Keratinocyte (primary cell): ENCODE measurements around the gene ZNF2. TPM values are rescaled to one million over a fixed set of nuclear protein-coding genes. Genes with fewer than 3 reads are reported as not detected.

Experiments used
- DNase-seq: peaks from one replicate; pipeline ENCODE4 v3.0.0-alpha.2; 2011; ENCODE audit warnings: low read depth, missing footprints, low spot score
- FAIRE-seq: peaks from 2 replicates; lab custom pipeline; 2011; peaks lifted over from hg19 to GRCh38; lab: Jason Lieb, UNC
- H2AFZ ChIP-seq: 2 replicates; pipeline ENCODE4 v1.6.0; 2012; ENCODE audit warnings: low read length, control low read depth, inconsistent platforms; ENCODE audit not compliant: control insufficient read depth
- H3K27ac ChIP-seq: 2 replicates; pipeline ENCODE4 v1.5.1; 2011; ENCODE audit warnings: low read length; ENCODE audit not compliant: control insufficient read depth, insufficient read depth
- H3K27me3 ChIP-seq: 3 replicates; pipeline ENCODE4 v1.6.0; 2011; ENCODE audit warnings: low read length; ENCODE audit not compliant: control insufficient read depth, insufficient read depth; ENCODE audit errors: extremely low read depth
- H3K36me3 ChIP-seq, 2 experiments: 2 replicates in 1 of 2; 3 replicates in 1 of 2; pipeline ENCODE4 v1.5.1; 2011; ENCODE audit warnings: low read length in 2 of 2, mild to moderate bottlenecking in 1 of 2; ENCODE audit not compliant: control insufficient read depth in 2 of 2, insufficient read depth in 2 of 2; ENCODE audit errors: extremely low read depth in 1 of 2
- H3K4me1 ChIP-seq: 3 replicates; pipeline ENCODE4 v1.5.1; 2011; ENCODE audit warnings: low read length; ENCODE audit not compliant: control insufficient read depth, insufficient read depth; ENCODE audit errors: extremely low read depth
- H3K4me2 ChIP-seq: 3 replicates; pipeline ENCODE4 v1.6.0; 2011; ENCODE audit warnings: low read depth, low read length; ENCODE audit not compliant: control insufficient read depth, insufficient read depth; ENCODE audit errors: extremely low read depth
- H3K4me3 ChIP-seq, 3 experiments: fragments of 200-600 bp in 1 of 3; sonication (generic) in 1 of 3; 2 replicates in 2 of 3; 3 replicates in 1 of 3; pipeline ENCODE4 v1.5.1; 2011 to 2016; ENCODE audit warnings: low read length in 3 of 3, mild to moderate bottlenecking in 3 of 3, control low read depth in 2 of 3, inconsistent platforms in 1 of 3, low read depth in 1 of 3, mixed read lengths in 1 of 3, mixed run types in 1 of 3, moderate library complexity in 1 of 3; ENCODE audit not compliant: control insufficient read depth in 2 of 3, insufficient read depth in 2 of 3; ENCODE audit errors: extremely low read depth in 1 of 3
- H3K79me2 ChIP-seq: 2 replicates; pipeline ENCODE4 v1.6.0; 2012; ENCODE audit warnings: low read length; ENCODE audit not compliant: control insufficient read depth, insufficient read depth
- H3K9ac ChIP-seq: 3 replicates; pipeline ENCODE4 v1.6.0; 2011; ENCODE audit warnings: low read length; ENCODE audit not compliant: control insufficient read depth, insufficient read depth; ENCODE audit errors: extremely low read depth
- H3K9me1 ChIP-seq: 3 replicates; pipeline ENCODE4 v1.6.0; 2011; ENCODE audit warnings: low read length; ENCODE audit not compliant: control insufficient read depth, insufficient read depth; ENCODE audit errors: extremely low read depth
- H3K9me3 ChIP-seq: 2 replicates; pipeline ENCODE4 v1.5.1; 2012; ENCODE audit warnings: low read depth, low read length; ENCODE audit not compliant: control insufficient read depth
- H4K20me1 ChIP-seq: 3 replicates; pipeline ENCODE4 v1.6.0; 2011; ENCODE audit warnings: low read length; ENCODE audit not compliant: control insufficient read depth, insufficient read depth; ENCODE audit errors: extremely low read depth
- EZH2 ChIP-seq: IDR thresholded peaks from one replicate; pipeline ENCODE4 v1.6.1; 2012; ENCODE audit warnings: inconsistent platforms, mild to moderate bottlenecking, low read length, moderate library complexity
- dilution Hi-C: fragments of 300-500 bp; cut with MboI; formaldehyde crosslinking; loops from one replicate; pipeline ENCODE4 v1.7.0; 2020; ENCODE audit warnings: low sequenced_read_pairs; ENCODE audit not compliant: extremely low pct_ligation_motif_present
- polyA plus RNA-seq, 5 experiments: library from polyadenylated mRNA; depleted of rRNA in 3 of 5; stranded (reverse) in 3 of 5; stranded (forward) in 1 of 5; unstranded in 1 of 5; fragments of >200 nt; gene quantifications; 1 replicate in 1 of 5; 2 replicates in 3 of 5; 3 replicates in 1 of 5; pipeline versions ENCODE4 v1.2.1 to v1.2.3, GENCODE V29; 2011 to 2012; ENCODE audit warnings: missing spikeins in 2 of 5, low read depth in 1 of 5, low replicate concordance in 1 of 5
- TF ChIP-seq, protein P1 (sequence below), 3 experiments: IDR thresholded peaks in 1 of 3; conservative IDR thresholded peaks in 1 of 3; optimal IDR thresholded peaks in 1 of 3; 2 replicates in 2 of 3; 3 replicates in 1 of 3; pipeline versions ENCODE3 to v1.5.1; 2011; ENCODE audit warnings: low read length in 3 of 3, mild to moderate bottlenecking in 3 of 3, moderate library complexity in 2 of 3, control low read depth in 1 of 3, inconsistent platforms in 1 of 3; ENCODE audit not compliant: insufficient read depth in 2 of 3; ENCODE audit errors: extremely low read depth in 1 of 3

The ZNF2 gene
- polyA plus RNA-seq, 1 donor (not counting 4 experiments of a cell fraction or from before 2014, with no cell fraction given) = 3.1 TPM

DNA sequence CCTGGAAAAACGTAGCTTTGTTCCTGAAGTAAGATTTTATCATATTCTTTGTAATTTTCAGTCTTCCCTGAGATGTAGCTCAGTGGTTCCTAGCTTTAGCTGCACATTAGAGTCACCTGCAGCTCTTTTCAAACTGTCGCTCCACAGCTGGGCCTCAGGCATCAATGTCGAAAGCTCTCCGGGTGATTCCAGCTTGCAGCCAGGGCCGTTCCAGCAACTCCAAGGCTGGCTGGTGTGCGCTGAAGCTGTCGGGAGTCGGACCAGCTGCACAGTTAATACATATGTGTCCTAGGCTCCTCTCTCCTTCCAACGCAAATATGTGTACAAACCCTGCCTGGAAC is 609 bp upstream of the ZNF2 start:
- no peaks in the 10 kb centered on the region for H3K9me3 ChIP-seq
- H3K4me2 ChIP-seq = peak overlapping the region; percentile 82
- peak overlapping the region; percentile 85 to 90 (median 87) for H3K4me3 ChIP-seq
- H3K9me1 ChIP-seq = no peaks in the 10 kb centered on the region
- peak overlapping the region; percentile 97 for H3K9ac ChIP-seq
- no peak for FAIRE-seq
- H3K27ac ChIP-seq = peak overlapping the region; percentile 96
- TF ChIP-seq EZH2 = no peak
- TF ChIP-seq, protein P1, sequence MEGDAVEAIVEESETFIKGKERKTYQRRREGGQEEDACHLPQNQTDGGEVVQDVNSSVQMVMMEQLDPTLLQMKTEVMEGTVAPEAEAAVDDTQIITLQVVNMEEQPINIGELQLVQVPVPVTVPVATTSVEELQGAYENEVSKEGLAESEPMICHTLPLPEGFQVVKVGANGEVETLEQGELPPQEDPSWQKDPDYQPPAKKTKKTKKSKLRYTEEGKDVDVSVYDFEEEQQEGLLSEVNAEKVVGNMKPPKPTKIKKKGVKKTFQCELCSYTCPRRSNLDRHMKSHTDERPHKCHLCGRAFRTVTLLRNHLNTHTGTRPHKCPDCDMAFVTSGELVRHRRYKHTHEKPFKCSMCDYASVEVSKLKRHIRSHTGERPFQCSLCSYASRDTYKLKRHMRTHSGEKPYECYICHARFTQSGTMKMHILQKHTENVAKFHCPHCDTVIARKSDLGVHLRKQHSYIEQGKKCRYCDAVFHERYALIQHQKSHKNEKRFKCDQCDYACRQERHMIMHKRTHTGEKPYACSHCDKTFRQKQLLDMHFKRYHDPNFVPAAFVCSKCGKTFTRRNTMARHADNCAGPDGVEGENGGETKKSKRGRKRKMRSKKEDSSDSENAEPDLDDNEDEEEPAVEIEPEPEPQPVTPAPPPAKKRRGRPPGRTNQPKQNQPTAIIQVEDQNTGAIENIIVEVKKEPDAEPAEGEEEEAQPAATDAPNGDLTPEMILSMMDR (optimal IDR thresholded peaks at IDR 0.05 in 1 of 3, IDR thresholded peaks at IDR 0.05 in 1 of 3, conservative IDR thresholded peaks at IDR 0.05 in 1 of 3; ENCODE audit: extremely low read depth in 1 of 3, insufficient read depth in 2 of 3, low read length in 3 of 3) = no peak
- H3K36me3 ChIP-seq = no peaks in the 10 kb centered on the region
- dilution Hi-C loops = no loop called here
- H3K4me1 ChIP-seq = peaks cover 15% of the 10 kb centered on the region
- no peaks in the 10 kb centered on the region for H3K27me3 ChIP-seq
- H2AFZ ChIP-seq = peak overlapping the region; percentile 98
- peaks cover 27% of the 10 kb centered on the region for H3K79me2 ChIP-seq
- H4K20me1 ChIP-seq = no peaks in the 10 kb centered on the region
- no peak for DNase-seq

DNA sequence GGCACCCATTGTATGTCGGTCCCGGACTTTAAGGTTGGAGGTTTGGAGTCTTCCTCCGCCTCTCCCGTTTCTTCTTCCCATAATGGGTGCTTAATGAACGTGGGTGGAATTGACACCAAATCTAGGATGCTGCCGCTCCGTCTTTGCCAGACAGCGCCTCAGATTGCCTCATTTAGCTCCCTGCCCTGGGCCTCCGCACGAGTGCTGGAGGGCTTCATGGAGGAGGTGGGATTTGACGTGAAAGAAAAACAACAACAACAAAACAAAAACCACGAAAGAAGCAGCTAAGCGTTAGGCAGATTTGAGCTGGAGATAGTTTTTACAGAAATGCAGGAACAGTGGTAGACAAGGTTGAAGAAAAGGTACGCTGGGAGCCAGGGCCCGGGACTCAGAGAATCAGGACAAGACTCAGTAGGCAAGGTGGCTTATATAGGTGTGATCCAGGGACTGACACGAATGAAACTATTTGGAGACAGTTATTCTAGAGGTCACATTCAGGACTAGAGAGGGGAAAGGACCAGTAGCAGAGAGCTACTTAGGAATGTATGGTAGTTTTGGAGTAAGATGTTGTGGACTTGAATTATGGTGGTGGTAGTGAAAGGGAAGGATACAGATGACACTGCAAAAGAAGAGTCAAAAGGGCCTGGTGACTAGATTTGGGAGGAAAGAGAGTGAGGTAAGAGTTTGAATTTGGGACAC is 605 bp downstream of the ZNF2 start:
- dilution Hi-C loops = no loop called here
- H4K20me1 ChIP-seq = no peaks in the 10 kb centered on the region
- peak overlapping the region; percentile 96 for H3K27ac ChIP-seq
- no peaks in the 10 kb centered on the region for H3K9me3 ChIP-seq
- no peaks in the 10 kb centered on the region for H3K27me3 ChIP-seq
- DNase-seq (no peak), FAIRE-seq (no peak)
- peak overlapping the region; percentile 87 for H3K4me2 ChIP-seq
- H3K9me1 ChIP-seq = no peaks in the 10 kb centered on the region
- peak overlapping the region; percentile 97 for H3K9ac ChIP-seq
- H3K36me3 ChIP-seq = no peaks in the 10 kb centered on the region
- H3K4me1 ChIP-seq = peaks cover 15% of the 10 kb centered on the region
- peak overlapping the region; percentile 100 for H2AFZ ChIP-seq
- peak overlapping the region; percentile 85 to 90 (median 87) for H3K4me3 ChIP-seq
- TF ChIP-seq EZH2 = no peak
- TF ChIP-seq, protein P1 (optimal IDR thresholded peaks at IDR 0.05 in 1 of 3, IDR thresholded peaks at IDR 0.05 in 1 of 3, conservative IDR thresholded peaks at IDR 0.05 in 1 of 3; ENCODE audit: extremely low read depth in 1 of 3, insufficient read depth in 2 of 3, low read length in 3 of 3) = no peak
- peaks cover 27% of the 10 kb centered on the region for H3K79me2 ChIP-seq
